H1 (cell line): ENCODE data around the gene HPRT1.

Source experiments
- CEBPB ChIP-seq: IDR thresholded peaks from 2 replicates; pipeline ENCODE4 v1.6.1; 2012; ENCODE audit warnings: low read depth, low read length
- CHD2 ChIP-seq: IDR thresholded peaks from 2 replicates; pipeline ENCODE4 v1.6.1; 2012; ENCODE audit warnings: low read length, improper control_type of control experiment
- CREB1 ChIP-seq: IDR thresholded peaks from 2 replicates; pipeline ENCODE4 v1.6.1; 2012; ENCODE audit warnings: inconsistent platforms
- FOSL1 ChIP-seq: IDR thresholded peaks from 2 replicates; pipeline ENCODE4 v1.6.1; 2011; ENCODE audit warnings: mild to moderate bottlenecking, low read depth, low read length, moderate library complexity; ENCODE audit not compliant: insufficient read depth
- GTF2F1 ChIP-seq: IDR thresholded peaks from 2 replicates; pipeline ENCODE4 v1.6.1; 2012; ENCODE audit warnings: low read depth, low read length, improper control_type of control experiment, borderline replicate concordance
- MAFK ChIP-seq: IDR thresholded peaks from 2 replicates; pipeline ENCODE4 v1.6.1; 2012; ENCODE audit warnings: low read depth, mild to moderate bottlenecking, improper control_type of control experiment, low read length
- MAX ChIP-seq: IDR thresholded peaks from 2 replicates; pipeline ENCODE4 v1.6.1; 2012; ENCODE audit warnings: inconsistent platforms
- POLR2A ChIP-seq, 2 experiments: IDR thresholded peaks; 1 replicate in 1 of 2; 2 replicates in 1 of 2; pipeline ENCODE4 v1.6.1; 2011; ENCODE audit warnings: low read depth in 2 of 2, low read length in 2 of 2, mild to moderate bottlenecking in 2 of 2; ENCODE audit errors: control extremely low read depth in 1 of 2
- RFX5 ChIP-seq: IDR thresholded peaks from 2 replicates; pipeline ENCODE4 v1.6.1; 2011; ENCODE audit warnings: low read depth, low read length, improper control_type of control experiment, borderline replicate concordance
- ZNF274 ChIP-seq: IDR thresholded peaks from 2 replicates; pipeline ENCODE4 v1.7.0; 2012; ENCODE audit warnings: low read length, borderline replicate concordance; ENCODE audit errors: extremely low read depth
- TF ChIP-seq, protein P1 (sequence below), 3 experiments: IDR thresholded peaks; 1 replicate in 2 of 3; 2 replicates in 1 of 3; pipeline versions ENCODE4 v1.5.1 to v1.6.1; 2011; ENCODE audit warnings: low read length in 3 of 3, mild to moderate bottlenecking in 3 of 3, inconsistent platforms in 2 of 3, low read depth in 1 of 3, moderate library complexity in 1 of 3; ENCODE audit not compliant: insufficient read depth in 1 of 3; ENCODE audit errors: control extremely low read depth in 1 of 3
- TF ChIP-seq, protein P2 (sequence below): IDR thresholded peaks from 2 replicates; pipeline ENCODE4 v1.6.1; 2011; ENCODE audit warnings: low read length, improper control_type of control experiment

GRCh38 chrX:134469486-134469885 lies 9.5 kb downstream of the HPRT1 start:
- TF ChIP-seq, protein P1, sequence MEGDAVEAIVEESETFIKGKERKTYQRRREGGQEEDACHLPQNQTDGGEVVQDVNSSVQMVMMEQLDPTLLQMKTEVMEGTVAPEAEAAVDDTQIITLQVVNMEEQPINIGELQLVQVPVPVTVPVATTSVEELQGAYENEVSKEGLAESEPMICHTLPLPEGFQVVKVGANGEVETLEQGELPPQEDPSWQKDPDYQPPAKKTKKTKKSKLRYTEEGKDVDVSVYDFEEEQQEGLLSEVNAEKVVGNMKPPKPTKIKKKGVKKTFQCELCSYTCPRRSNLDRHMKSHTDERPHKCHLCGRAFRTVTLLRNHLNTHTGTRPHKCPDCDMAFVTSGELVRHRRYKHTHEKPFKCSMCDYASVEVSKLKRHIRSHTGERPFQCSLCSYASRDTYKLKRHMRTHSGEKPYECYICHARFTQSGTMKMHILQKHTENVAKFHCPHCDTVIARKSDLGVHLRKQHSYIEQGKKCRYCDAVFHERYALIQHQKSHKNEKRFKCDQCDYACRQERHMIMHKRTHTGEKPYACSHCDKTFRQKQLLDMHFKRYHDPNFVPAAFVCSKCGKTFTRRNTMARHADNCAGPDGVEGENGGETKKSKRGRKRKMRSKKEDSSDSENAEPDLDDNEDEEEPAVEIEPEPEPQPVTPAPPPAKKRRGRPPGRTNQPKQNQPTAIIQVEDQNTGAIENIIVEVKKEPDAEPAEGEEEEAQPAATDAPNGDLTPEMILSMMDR (IDR thresholded peaks at IDR 0.05; ENCODE audit: control extremely low read depth in 1 of 3, insufficient read depth in 1 of 3, low read depth in 1 of 3, low read length in 3 of 3) = no peak
- no peak for TF ChIP-seq CHD2
- TF ChIP-seq POLR2A (IDR thresholded peaks at IDR 0.05; ENCODE audit: control extremely low read depth in 1 of 2, low read depth in 2 of 2, low read length in 2 of 2) = no peak
- TF ChIP-seq, protein P2, sequence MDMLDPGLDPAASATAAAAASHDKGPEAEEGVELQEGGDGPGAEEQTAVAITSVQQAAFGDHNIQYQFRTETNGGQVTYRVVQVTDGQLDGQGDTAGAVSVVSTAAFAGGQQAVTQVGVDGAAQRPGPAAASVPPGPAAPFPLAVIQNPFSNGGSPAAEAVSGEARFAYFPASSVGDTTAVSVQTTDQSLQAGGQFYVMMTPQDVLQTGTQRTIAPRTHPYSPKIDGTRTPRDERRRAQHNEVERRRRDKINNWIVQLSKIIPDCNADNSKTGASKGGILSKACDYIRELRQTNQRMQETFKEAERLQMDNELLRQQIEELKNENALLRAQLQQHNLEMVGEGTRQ = no peak
- TF ChIP-seq MAFK = no peak
- TF ChIP-seq CREB1 = no peak
- no peak for TF ChIP-seq GTF2F1
- no peak for TF ChIP-seq MAX
- TF ChIP-seq RFX5 = no peak
- no peak for TF ChIP-seq ZNF274
- TF ChIP-seq FOSL1 = no peak
- TF ChIP-seq CEBPB = no peak
